ENCODE data around the gene ARHGAP12. TPM values are rescaled to one million over a fixed set of nuclear protein-coding genes. Genes with fewer than 3 reads are reported as not detected.

The ARHGAP12 gene
- total RNA-seq, 1 donor from 2014 or later = 68.9 TPM

DNA sequence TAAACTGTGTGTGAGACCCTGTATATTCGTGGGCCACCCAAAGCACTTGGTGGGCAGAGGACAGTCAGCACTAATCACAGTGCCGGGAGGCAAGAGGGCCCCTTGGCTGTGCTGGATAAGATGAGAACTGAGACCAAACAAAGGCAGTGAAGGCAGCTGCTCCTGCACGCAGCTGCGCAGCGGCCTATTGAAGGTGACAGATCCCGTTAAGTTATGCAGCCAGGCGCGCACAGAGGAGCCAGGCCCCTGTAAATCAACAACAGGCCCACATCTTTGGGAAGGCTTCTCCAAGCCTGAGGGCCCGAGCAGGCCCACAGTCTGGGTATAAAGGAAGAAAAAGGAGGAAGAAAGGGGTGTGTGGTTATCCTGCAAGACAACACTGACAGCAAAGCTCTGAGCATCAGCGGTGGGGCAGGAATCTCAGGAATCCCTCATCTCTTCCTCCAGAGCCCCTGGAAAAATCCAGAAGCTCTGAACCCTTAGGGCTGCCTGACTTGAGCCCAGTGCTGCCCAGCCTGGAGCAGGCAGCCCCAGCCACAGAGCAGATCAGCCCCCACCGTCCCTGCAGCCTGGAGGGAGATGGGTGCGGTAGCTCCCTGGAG, 154.2 kb downstream of the ARHGAP12 start:
- H3K27ac ChIP-seq = peak overlapping the region; percentile 96
- H3K4me3 ChIP-seq = no peak overlapping the region
- peaks cover 28% of the 10 kb centered on the region for H3F3A ChIP-seq (ENCODE audit: low read depth)
- TF ChIP-seq EZH2phosphoT487 (IDR thresholded peaks at IDR 0.05) (no peak), EZH2 (IDR thresholded peaks at IDR 0.05) (no peak)
- TF ChIP-seq, protein P1, sequence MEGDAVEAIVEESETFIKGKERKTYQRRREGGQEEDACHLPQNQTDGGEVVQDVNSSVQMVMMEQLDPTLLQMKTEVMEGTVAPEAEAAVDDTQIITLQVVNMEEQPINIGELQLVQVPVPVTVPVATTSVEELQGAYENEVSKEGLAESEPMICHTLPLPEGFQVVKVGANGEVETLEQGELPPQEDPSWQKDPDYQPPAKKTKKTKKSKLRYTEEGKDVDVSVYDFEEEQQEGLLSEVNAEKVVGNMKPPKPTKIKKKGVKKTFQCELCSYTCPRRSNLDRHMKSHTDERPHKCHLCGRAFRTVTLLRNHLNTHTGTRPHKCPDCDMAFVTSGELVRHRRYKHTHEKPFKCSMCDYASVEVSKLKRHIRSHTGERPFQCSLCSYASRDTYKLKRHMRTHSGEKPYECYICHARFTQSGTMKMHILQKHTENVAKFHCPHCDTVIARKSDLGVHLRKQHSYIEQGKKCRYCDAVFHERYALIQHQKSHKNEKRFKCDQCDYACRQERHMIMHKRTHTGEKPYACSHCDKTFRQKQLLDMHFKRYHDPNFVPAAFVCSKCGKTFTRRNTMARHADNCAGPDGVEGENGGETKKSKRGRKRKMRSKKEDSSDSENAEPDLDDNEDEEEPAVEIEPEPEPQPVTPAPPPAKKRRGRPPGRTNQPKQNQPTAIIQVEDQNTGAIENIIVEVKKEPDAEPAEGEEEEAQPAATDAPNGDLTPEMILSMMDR (IDR thresholded peaks at IDR 0.05) = no peak
- H3K36me3 Mint-ChIP-seq = no peaks in the 10 kb centered on the region
- H3K9me3 Mint-ChIP-seq = peaks cover 15% of the 10 kb centered on the region
- H3K79me2 ChIP-seq (ENCODE audit: low read depth) = no peaks in the 10 kb centered on the region
- peaks cover 23% of the 10 kb centered on the region for H3K4me1 Mint-ChIP-seq
- H3K9me3 ChIP-seq (ENCODE audit: low read depth) = peaks cover 8% of the 10 kb centered on the region
- H3K27ac Mint-ChIP-seq = peak overlapping the region; percentile 98
- peak; percentile 91 for DNase-seq (ENCODE audit: low spot score)
- peaks cover 2% of the 10 kb centered on the region for H3K27me3 Mint-ChIP-seq (ENCODE audit: insufficient read depth, low read depth)
- H3K9ac ChIP-seq = no peak overlapping the region
- no peaks in the 10 kb centered on the region for H3K36me3 ChIP-seq
- H4K20me1 ChIP-seq (ENCODE audit: low read depth) = no peaks in the 10 kb centered on the region
- no peaks in the 10 kb centered on the region for H3K27me3 ChIP-seq
- no peak overlapping the region for H3K4me3 Mint-ChIP-seq
- peak overlapping the region; percentile 52 for H2AFZ ChIP-seq (replicated peaks)
- H3K4me1 ChIP-seq = peaks cover 28% of the 10 kb centered on the region
- peak overlapping the region; percentile 53 for H3K4me2 ChIP-seq

DNA sequence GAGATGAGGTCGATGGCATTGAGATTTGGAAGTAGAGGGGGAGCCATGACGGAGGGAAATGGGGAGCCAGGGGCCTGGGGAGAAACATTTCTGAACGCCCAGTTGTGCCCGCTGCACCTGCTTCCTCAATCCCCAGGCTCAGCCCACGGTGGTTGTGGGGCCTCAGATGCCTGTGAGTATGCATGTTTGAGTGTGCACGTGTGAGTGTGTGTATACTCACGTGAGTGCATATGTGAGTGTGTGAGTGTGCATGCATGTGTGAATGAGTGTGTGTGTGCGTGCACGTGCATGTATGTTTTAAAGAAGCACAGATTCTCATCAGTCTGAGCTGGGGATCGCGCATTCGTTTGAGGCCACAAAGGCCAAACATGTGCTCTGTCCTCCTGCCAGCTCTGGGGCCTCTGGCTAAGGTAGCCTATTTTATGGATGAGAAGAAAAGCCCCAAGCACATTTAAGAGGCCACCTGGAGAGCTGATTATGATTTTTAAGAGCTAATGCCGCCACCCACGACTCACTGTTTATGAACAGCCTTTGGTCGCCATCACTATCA, 154.8 kb downstream of the ARHGAP12 start:
- peak overlapping the region; percentile 42 for H3K4me2 ChIP-seq
- DNase-seq (ENCODE audit: low spot score) = peak; percentile 27
- H3F3A ChIP-seq (ENCODE audit: low read depth) = peaks cover 28% of the 10 kb centered on the region
- H3K27me3 ChIP-seq = no peaks in the 10 kb centered on the region
- H3K79me2 ChIP-seq (ENCODE audit: low read depth) = no peaks in the 10 kb centered on the region
- H3K4me1 ChIP-seq = peaks cover 28% of the 10 kb centered on the region
- H3K9ac ChIP-seq = no peak overlapping the region
- H2AFZ ChIP-seq (replicated peaks) = peak overlapping the region; percentile 52
- no peak overlapping the region for H3K4me3 ChIP-seq
- H3K36me3 Mint-ChIP-seq = no peaks in the 10 kb centered on the region
- no peak overlapping the region for H3K4me3 Mint-ChIP-seq
- peak overlapping the region; percentile 96 for H3K27ac ChIP-seq
- H3K4me1 Mint-ChIP-seq = peaks cover 23% of the 10 kb centered on the region
- peak overlapping the region; percentile 98 for H3K27ac Mint-ChIP-seq
- H3K9me3 Mint-ChIP-seq = peaks cover 15% of the 10 kb centered on the region
- no peaks in the 10 kb centered on the region for H4K20me1 ChIP-seq (ENCODE audit: low read depth)
- H3K27me3 Mint-ChIP-seq (ENCODE audit: insufficient read depth, low read depth) = peaks cover 2% of the 10 kb centered on the region
- TF ChIP-seq, protein P1 (IDR thresholded peaks at IDR 0.05) = no peak
- TF ChIP-seq EZH2 (IDR thresholded peaks at IDR 0.05) (no peak), EZH2phosphoT487 (IDR thresholded peaks at IDR 0.05) (no peak)
- H3K36me3 ChIP-seq = no peaks in the 10 kb centered on the region
- peaks cover 8% of the 10 kb centered on the region for H3K9me3 ChIP-seq (ENCODE audit: low read depth)

DNA sequence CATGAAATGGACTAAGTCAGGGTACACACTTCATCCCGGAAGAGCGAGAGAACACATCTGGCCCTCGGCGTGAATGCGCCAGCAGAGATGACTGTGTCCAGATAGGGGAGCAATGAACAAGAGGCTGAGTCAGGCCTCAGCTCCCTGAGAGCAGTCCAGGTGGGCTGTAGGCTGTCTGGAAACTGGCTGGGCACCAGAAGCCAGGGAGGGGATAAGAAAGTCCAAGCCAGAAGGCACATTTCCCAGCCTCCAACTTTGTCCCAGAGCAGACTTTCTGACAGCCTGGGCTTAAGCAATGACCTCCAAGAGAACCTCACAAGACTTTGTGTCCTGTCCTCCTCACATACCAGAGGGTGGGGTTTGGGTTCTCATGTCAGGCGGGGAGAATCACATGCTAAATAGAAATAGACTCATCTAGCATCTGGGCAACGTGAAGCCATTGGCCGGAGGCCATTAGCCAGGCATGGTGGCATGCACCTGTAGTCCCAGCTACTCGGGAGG, 157.2 kb downstream of the ARHGAP12 start:
- H3K4me2 ChIP-seq = no peak overlapping the region
- no peak overlapping the region for H3K4me3 ChIP-seq
- H3K9ac ChIP-seq = no peak overlapping the region
- no peak for TF ChIP-seq EZH2 (IDR thresholded peaks at IDR 0.05)
- TF ChIP-seq, protein P1 (IDR thresholded peaks at IDR 0.05) = no peak
- TF ChIP-seq EZH2phosphoT487 (IDR thresholded peaks at IDR 0.05) = no peak
- no peak overlapping the region for H2AFZ ChIP-seq (replicated peaks)
- no peaks in the 10 kb centered on the region for H4K20me1 ChIP-seq (ENCODE audit: low read depth)
- peaks cover 28% of the 10 kb centered on the region for H3F3A ChIP-seq (ENCODE audit: low read depth)
- H3K27ac ChIP-seq = no peak overlapping the region
- H3K4me1 ChIP-seq = peaks cover 28% of the 10 kb centered on the region
- Mint-ChIP-seq H3K27ac (no peak overlapping the region), H3K4me1 (peaks cover 23% of the 10 kb centered on the region), H3K9me3 (peaks cover 8% of the 10 kb centered on the region), H3K4me3 (no peak overlapping the region), H3K36me3 (no peaks in the 10 kb centered on the region), H3K27me3 (ENCODE audit: insufficient read depth, low read depth) (no peaks in the 10 kb centered on the region)
- H3K36me3 ChIP-seq = no peaks in the 10 kb centered on the region
- H3K79me2 ChIP-seq (ENCODE audit: low read depth) = no peaks in the 10 kb centered on the region
- H3K9me3 ChIP-seq (ENCODE audit: low read depth) = peaks cover 5% of the 10 kb centered on the region
- DNase-seq (ENCODE audit: low spot score) = no peak
- H3K27me3 ChIP-seq = no peaks in the 10 kb centered on the region

Measured in neural progenitor cell (in vitro differentiated cells).